Measurements from ENCODE around the gene CCKAR.
"Not testable (repeated sequence)": the region's sequence is repeated elsewhere in the genome, so short reads cannot be mapped to it uniquely, and the experiment has no call there.

The CCKAR gene

DNA sequence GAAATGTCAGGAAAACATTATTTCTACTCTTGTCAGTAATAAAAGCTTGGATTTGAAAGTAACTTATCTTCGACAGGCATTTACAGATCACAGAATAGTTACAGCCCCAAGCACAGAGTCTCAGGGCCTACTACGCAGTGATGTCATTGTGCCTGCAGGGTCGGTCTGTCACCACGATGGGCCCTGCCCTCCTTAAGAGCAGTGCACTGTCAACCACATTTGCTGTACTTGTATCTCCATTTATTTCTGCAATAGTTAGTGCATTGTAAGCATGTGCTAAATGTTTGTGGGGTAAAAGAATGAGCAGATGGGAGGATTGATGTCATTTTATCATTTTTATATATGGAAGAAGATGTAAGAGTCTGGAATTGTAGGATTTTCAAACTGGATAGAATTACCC lies 13.6 kb upstream of the CCKAR start:
- no peaks in the 10 kb centered on the region for H3K27me3 Mint-ChIP-seq (ENCODE audit: low read depth)
- H3K36me3 Mint-ChIP-seq (ENCODE audit: low read depth) = no peaks in the 10 kb centered on the region
- no peaks in the 10 kb centered on the region for H3K9me3 Mint-ChIP-seq
- H3K4me3 Mint-ChIP-seq = no peak overlapping the region
- no peak overlapping the region for H3K27ac Mint-ChIP-seq
- no peaks in the 10 kb centered on the region for H3K4me1 Mint-ChIP-seq (ENCODE audit: low read depth)

DNA sequence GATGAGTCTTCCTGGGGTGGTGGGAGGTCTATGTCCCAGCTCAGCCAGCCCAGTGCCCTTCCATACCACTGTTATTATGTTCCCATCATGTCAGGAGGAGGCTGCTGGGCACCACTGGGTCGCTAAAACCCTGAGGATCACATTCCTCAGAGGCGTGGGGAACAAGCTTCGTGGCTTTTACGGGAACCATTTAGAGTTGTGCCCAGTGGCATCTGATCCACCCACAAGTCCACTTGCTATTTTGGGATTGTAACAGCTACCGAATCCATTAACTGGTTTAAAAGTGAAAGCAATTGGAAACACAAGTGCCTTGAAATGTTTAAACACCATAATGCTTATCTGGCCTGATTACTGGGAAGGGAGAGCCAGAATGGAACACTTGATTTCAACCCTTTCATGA lies 13.1 kb upstream of the CCKAR start:
- Mint-ChIP-seq H3K4me1 (ENCODE audit: low read depth) (no peaks in the 10 kb centered on the region), H3K36me3 (ENCODE audit: low read depth) (no peaks in the 10 kb centered on the region), H3K4me3 (no peak overlapping the region), H3K27me3 (ENCODE audit: low read depth) (no peaks in the 10 kb centered on the region), H3K27ac (no peak overlapping the region), H3K9me3 (no peaks in the 10 kb centered on the region)

DNA sequence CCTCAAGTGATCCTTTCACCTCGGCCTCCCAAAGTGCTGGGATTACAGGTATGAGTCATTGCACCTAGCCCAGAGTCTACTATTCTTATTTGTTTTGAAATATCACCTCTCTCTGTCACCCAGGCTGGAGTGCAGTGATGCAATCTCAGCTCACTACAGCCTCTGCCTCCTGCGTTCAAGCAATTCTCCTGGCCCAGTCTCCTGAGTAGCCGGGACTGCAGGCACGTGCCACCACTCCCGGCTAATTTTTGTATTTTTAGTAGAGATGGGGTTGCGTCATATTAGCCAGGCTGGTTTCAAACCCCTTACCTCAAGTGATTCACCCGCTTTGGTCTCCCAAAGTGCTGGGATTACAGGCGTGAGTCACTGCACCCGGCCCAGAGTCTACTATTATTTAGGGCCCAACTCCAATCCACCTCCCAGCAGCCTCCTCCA lies 10.3 kb upstream of the CCKAR start:
- H3K27ac Mint-ChIP-seq; H3K9me3 Mint-ChIP-seq; H3K4me1 Mint-ChIP-seq (ENCODE audit: low read depth); H3K4me3 Mint-ChIP-seq; H3K27me3 Mint-ChIP-seq (ENCODE audit: low read depth); H3K36me3 Mint-ChIP-seq (ENCODE audit: low read depth): not testable (repeated sequence)

DNA sequence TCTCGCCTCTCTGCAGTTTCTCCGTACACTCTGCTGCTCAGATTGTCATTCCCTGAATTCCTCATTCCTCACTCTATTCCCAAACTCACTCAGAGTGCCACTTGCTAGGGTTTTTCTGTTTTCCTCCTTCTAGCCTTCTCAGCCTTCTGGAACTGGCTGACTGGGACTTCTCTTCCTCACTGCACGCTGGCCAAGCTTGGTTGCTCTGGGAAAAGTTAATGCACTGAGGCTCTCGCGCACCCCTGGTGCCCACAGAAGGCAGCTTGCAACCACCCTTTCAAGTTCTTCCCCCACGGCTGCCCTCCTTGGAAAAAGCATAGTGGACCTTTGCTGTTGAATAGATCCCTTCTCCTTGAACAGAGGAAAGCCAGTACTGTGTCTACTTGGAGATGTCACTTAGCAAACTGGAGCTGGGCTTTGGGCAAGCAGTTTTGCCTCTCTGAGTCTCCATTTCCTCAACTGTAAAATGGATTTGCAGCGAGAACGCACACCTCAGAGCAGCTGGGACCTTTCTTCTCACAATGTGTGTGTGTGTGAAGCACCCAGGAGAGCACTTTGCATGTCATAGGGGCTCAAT lies 6.0 kb upstream of the CCKAR start:
- Mint-ChIP-seq H3K27me3 (ENCODE audit: low read depth) (peaks cover 5% of the 10 kb centered on the region), H3K4me3 (no peak overlapping the region), H3K27ac (no peak overlapping the region)

DNA sequence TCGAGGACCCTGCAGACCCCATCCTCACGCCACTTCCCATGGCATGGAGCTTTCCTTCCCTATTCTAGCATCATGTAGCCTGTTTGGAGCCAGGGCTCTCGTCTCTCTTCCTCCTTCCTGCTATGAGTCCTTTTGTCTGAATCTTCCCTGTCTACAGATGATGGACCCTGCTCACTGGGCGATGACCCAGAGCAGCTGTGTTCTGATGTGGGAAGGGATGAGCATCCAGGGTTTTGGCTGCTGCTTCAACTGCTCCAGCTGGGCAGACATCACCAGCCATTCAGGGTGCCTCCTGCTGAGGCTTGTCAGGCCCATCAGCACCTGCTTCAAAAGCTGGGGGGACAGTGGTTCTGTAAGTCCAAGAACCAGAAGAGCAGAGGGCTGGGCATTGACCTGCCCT lies 3.2 kb upstream of the CCKAR start:
- Mint-ChIP-seq H3K36me3 (ENCODE audit: low read depth) (no peaks in the 10 kb centered on the region), H3K4me3 (no peak overlapping the region), H3K27me3 (ENCODE audit: low read depth) (peaks cover 10% of the 10 kb centered on the region), H3K9me3 (no peaks in the 10 kb centered on the region), H3K27ac (no peak overlapping the region), H3K4me1 (ENCODE audit: low read depth) (no peaks in the 10 kb centered on the region)

More for the DNA sequence above, 6.0 kb upstream of the CCKAR start:
- Mint-ChIP-seq H3K4me1 (ENCODE audit: low read depth) (no peaks in the 10 kb centered on the region), H3K36me3 (ENCODE audit: low read depth) (no peaks in the 10 kb centered on the region), H3K9me3 (no peaks in the 10 kb centered on the region)

DNA sequence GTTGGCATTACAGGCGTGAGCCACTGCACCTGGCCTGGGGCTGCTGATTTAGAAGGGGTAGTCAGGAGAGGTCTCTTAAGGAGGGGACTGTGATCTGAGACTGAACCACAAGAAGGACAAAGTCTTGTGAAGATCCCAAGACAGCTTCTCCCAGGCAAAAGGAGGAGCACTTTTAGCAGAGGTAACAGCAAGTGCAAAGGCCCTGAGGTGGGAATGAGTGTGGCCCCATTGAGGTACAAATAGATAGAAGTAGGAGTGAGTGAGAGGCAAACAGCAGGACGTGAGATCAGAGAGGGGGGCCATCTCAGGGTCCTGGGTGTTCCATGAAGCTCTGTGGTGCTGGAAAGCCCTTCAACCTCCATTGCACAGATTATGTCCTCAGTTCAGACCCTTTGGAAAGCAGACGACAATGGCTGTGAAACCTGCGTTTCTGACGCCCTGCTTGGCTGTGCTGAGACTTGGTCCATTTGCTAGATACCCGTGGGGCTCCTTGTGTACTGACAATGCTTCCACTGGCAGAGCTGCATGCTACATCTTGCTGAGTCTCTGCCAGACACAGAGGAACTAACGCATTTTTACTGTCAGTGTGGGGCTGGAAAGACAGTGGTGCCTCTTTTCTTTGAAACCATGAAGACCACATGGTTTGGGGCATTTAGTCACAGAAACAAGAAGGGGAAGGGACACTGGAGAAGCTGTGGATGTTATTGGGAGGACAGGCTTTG lies 1.3 kb upstream of the CCKAR start:
- Mint-ChIP-seq H3K36me3 (ENCODE audit: low read depth) (no peaks in the 10 kb centered on the region), H3K27ac (no peak overlapping the region), H3K9me3 (no peaks in the 10 kb centered on the region), H3K27me3 (ENCODE audit: low read depth) (peaks cover 10% of the 10 kb centered on the region), H3K4me1 (ENCODE audit: low read depth) (no peaks in the 10 kb centered on the region), H3K4me3 (no peak overlapping the region)

DNA sequence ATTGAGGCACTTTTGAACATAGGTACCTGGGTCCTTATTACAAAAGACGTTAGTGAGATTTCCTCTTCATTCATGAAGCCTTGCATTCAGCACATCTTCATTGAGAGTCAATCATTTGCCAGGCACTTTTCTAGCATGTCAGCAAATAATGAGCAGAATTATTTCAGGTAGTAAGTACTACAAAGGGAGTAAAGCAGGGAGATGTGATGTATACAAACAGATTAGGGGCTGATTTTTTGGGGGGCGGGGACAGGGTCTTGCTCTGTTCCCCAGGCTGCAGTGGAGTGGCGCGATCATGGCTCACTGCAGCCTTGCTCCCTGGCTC lies 638 bp upstream of the CCKAR start:
- Mint-ChIP-seq H3K36me3 (ENCODE audit: low read depth) (no peaks in the 10 kb centered on the region), H3K4me3 (no peak overlapping the region), H3K4me1 (ENCODE audit: low read depth) (no peaks in the 10 kb centered on the region), H3K9me3 (no peaks in the 10 kb centered on the region), H3K27ac (no peak overlapping the region), H3K27me3 (ENCODE audit: low read depth) (peaks cover 5% of the 10 kb centered on the region)

DNA sequence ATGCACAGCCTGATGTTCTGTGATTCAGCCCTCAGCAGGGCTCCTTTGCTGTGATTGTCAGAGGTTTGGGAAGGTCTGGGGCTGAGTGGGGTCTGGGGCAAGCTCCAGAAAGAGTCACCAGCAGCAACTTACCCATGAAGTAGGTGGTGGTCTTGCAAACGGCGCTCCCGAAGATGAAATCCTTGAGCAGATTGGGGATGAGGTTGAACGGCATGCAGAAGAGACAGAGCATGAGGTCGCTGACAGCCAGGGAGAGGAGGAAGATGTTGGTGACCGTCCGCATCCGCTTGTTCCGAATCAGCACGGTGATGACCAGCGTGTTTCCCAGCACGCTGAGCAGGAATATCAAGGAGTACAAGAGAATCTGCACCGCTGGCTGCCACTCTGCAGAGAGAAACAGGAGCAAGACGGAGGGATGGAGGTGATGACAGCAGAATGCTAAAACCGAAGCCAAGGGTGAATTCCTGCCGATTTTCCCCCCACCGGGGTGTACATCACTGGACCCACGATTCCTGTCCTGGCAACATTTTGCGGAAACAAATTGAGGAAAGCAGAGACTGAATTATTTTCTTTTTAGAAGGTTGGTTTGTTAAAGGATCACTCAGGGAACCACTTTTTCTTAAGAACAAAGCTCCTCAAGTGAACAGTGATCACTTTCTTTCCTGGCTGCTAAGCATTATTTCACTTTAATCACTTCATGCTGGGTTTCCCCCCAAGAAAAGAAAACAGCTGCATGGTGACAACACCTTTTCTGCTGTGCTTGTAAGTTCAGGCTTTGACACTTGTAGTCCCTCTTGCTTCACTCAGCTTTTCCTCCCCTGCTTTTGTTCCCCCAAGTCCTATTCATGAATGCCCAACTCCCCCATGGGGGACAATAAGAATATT lies 941 bp downstream of the CCKAR start:
- Mint-ChIP-seq H3K27ac (no peak overlapping the region), H3K27me3 (ENCODE audit: low read depth) (peaks cover 5% of the 10 kb centered on the region), H3K9me3 (no peaks in the 10 kb centered on the region), H3K4me3 (no peak overlapping the region), H3K36me3 (ENCODE audit: low read depth) (no peaks in the 10 kb centered on the region), H3K4me1 (ENCODE audit: low read depth) (no peaks in the 10 kb centered on the region)

DNA sequence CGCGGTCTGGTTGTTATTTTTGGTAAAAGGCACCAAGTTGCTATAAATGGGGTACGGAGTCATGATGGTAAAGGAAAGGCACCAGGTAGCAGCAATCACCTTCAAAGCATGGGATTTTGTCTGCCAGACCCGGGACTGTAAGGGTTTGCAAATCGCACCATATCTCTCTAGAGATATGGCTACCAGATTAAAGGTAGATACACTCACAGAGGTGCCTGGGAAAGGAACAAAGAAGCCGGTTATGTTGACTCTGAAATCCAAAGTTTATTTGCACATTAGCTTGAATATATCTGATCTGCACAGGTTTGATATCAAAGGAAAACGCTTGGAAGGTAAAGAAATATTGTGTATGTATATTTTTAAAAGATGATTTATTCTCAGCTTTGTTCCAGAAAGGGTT lies 4.6 kb downstream of the CCKAR start:
- Mint-ChIP-seq H3K27ac (no peak overlapping the region), H3K4me3 (no peak overlapping the region), H3K4me1 (ENCODE audit: low read depth) (no peaks in the 10 kb centered on the region), H3K27me3 (ENCODE audit: low read depth) (peaks cover 5% of the 10 kb centered on the region), H3K9me3 (no peaks in the 10 kb centered on the region), H3K36me3 (ENCODE audit: low read depth) (no peaks in the 10 kb centered on the region)

DNA sequence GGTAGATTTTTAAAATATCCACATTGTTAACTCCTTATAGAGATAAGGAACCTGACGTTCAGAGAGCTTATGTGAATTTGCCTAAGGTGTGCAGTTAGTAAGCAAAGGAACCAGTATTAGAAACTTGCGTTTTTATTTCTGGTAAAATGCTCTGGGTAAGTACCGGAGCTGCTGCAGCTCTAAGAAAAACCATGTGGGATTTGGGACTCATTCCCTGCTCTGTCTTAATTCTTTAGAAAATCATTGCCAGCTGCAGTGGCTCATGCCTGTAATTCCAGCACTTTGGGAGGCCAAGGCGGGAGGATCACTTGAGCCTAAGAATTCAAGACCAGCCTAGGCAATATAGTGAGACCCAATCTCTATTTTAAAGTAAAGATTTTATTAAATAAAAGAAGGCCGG lies 5.8 kb downstream of the CCKAR start:
- Mint-ChIP-seq H3K36me3 (ENCODE audit: low read depth) (no peaks in the 10 kb centered on the region), H3K27ac (no peak overlapping the region), H3K4me3 (no peak overlapping the region), H3K4me1 (ENCODE audit: low read depth) (no peaks in the 10 kb centered on the region), H3K9me3 (no peaks in the 10 kb centered on the region), H3K27me3 (ENCODE audit: low read depth) (peaks cover 5% of the 10 kb centered on the region)

DNA sequence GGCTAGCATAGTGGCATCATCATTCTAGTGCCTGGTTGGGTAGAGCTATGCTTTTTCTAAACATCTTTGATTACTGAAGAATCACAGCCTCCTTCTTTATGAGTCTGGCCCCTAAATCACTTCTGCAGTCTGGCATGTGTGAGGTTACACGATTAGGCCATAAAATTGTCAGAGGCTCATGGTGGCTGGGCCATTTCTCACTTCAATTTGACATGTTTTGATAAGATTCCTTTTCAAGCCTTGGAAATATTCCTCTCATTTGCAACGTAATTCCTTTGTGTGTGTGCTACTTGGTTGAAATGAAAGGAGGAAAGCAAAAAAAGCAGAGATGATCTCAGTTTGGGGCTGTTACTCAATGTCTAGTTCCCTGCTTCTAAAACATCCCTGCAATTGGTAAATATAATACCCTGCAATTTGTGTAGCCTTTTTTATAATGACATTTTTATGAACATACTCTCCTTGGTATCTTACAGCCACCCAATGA lies 6.2 kb downstream of the CCKAR start:
- H3K4me1 Mint-ChIP-seq (ENCODE audit: low read depth) = no peaks in the 10 kb centered on the region
- no peak overlapping the region for H3K4me3 Mint-ChIP-seq
- H3K36me3 Mint-ChIP-seq (ENCODE audit: low read depth) = no peaks in the 10 kb centered on the region
- H3K27ac Mint-ChIP-seq = no peak overlapping the region
- H3K27me3 Mint-ChIP-seq (ENCODE audit: low read depth) = peaks cover 4% of the 10 kb centered on the region
- no peaks in the 10 kb centered on the region for H3K9me3 Mint-ChIP-seq

DNA sequence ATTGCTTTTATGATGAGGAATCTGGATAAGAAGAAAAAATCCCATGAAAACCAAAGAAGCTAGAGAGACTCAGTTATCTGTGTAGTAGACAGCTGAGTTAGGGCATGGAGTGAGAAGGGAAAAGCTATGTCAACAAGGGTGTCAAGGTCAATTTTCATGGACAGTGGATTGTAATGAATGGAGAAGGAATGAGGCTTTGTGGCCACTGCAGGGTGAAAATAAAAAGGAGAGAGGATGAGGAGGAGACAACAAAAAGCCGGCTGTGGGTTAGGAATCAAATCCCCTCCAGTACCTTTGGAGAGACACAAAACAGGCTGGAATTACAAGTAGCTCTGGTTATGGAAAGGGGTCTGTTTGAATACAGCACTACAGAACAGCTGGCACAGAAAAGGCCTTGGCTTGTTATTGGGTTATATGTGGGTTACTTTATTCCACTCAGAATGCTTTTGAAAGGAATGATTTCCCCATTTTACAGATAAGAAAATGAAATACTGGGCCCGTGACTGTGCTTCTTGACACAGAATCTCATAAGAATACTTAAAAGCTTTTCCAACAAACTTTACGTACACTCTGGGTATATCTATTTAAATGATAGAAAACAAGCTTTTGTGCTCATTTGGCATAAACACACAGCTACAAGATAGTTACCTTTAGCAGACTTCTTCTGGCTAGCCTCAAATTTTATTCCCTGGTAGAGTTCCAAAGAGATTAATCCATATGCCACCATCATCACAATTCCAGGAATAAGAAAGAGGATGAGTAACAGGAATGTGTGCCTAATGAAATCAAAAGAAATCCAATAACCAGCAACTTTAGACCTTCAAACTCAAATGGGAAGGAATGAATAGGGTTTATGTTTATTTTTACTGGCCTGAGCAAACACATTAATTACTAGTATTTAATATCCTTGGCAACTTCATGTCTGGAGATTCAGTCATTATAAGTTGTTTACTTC lies 7.5 kb downstream of the CCKAR start:
- H3K27me3 Mint-ChIP-seq (ENCODE audit: low read depth) = no peaks in the 10 kb centered on the region
- H3K27ac Mint-ChIP-seq = no peak overlapping the region
- H3K36me3 Mint-ChIP-seq (ENCODE audit: low read depth) = no peaks in the 10 kb centered on the region
- H3K4me3 Mint-ChIP-seq = no peak overlapping the region
- no peaks in the 10 kb centered on the region for H3K9me3 Mint-ChIP-seq
- H3K4me1 Mint-ChIP-seq (ENCODE audit: low read depth) = no peaks in the 10 kb centered on the region

DNA sequence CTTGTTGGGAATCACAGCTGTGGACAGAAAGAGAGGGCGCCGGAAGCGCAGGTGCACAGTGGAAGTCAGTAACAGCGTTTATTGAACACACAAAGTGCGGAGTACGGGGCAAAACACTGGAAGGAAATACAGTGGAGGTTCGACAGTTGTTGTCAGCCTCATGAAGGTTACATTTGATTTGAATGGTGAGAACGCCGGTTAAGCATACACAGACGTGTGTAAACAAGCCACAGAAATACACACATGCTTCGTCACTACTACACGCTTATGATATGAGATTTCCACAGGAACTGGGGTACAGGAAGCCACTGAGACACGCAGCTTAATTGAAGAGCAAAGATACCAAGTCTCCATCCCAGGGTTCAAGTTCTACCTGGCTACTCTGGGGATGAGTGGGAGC lies 12.0 kb downstream of the CCKAR start:
- H3K4me3 Mint-ChIP-seq = no peak overlapping the region
- H3K27me3 Mint-ChIP-seq (ENCODE audit: low read depth) = no peaks in the 10 kb centered on the region
- no peaks in the 10 kb centered on the region for H3K36me3 Mint-ChIP-seq (ENCODE audit: low read depth)
- no peaks in the 10 kb centered on the region for H3K9me3 Mint-ChIP-seq
- H3K27ac Mint-ChIP-seq = no peak overlapping the region
- H3K4me1 Mint-ChIP-seq (ENCODE audit: low read depth) = no peaks in the 10 kb centered on the region

DNA sequence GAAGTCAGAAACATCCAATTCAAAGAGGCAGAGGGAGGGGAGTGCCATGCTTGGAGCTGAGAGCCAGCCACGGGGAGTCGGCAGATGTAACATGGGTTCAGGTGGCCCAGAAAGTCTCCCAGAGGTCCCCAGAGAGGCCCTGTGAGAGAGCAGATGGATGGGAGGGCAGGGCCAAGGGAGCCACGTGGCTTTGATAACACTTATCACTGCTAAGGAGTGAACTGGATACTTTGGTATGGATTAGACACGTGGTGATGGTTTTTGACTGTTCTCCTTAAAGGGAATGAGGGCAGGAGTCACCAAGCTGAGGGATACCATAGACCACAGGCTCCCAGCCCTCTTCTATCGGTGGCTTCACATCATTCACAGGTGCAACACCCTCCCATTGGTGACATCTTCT lies 13.7 kb downstream of the CCKAR start:
- Mint-ChIP-seq H3K4me1 (ENCODE audit: low read depth) (no peaks in the 10 kb centered on the region), H3K4me3 (no peak overlapping the region), H3K9me3 (no peaks in the 10 kb centered on the region), H3K27ac (no peak overlapping the region), H3K27me3 (ENCODE audit: low read depth) (no peaks in the 10 kb centered on the region), H3K36me3 (ENCODE audit: low read depth) (no peaks in the 10 kb centered on the region)
